GM19467 (cell line): ENCODE data around the gene PHACTR4.
"Not testable (repeated sequence)": the region's sequence is repeated elsewhere in the genome, so short reads cannot be mapped to it uniquely, and the experiment has no call there.

Experiments used
- ATAC-seq: cut with Tn5 transposase; IDR thresholded peaks from one replicate; pipeline ENCODE4 v1.9.1; 2021; ENCODE audit warnings: mild to moderate bottlenecking, moderate library complexity; ENCODE audit not compliant: unreplicated experiment

Gene PHACTR4

DNA sequence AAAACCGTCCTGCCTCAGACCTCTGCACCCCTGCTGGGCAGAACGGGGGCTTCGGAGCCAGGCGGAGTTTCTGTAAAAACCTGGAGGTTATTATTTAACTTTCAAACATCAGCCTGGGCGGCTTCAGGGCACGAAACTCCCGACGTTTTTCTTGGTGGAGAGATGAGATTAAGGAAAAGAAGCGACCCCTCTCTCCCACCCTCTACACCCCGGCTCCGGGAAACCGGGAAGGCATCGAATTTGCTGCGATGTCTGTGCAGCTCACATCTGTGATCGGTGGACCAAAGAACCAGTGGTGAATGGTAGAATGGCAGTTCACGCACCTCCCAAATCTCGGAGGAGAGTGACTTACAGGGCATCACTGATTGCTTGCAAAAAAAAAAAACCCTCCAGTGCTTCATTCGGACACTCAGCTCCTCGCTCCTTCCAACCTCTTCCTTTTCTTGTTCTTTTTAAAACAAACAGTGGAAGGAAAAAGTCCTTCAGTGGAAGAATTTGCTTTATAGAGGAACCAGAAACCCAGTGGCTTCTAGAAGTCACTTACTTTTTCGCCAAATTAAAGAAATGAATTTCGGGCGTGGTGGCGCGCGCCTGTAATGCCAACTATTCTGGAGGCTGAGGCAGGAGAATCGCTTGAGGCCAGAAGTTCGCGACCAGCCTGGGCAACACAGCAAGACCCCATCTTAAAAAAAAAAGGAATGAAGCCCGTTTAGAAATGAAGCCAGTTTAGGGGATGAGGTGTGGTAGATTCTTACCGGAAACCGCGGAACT, 884 bp downstream of the PHACTR4 start:
- no peak for ATAC-seq

DNA sequence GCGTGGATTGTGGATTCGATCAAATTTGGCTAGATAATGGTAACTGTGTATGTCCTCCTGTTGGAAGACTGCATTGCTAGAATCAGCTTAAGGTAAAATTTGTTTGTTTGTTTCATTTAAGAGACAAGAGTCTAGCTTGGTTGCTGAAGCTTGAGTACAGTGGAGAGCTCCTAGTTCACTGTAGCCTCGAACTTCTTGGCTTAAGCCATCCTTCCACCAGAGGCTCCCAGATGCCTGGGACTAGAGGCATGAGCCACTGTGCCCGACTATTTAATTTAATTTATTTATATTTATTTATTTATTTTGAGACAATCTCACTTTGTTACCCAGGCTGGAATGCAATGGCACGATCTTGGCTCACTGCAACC, 1.5 kb downstream of the PHACTR4 start:
- no peak for ATAC-seq

DNA sequence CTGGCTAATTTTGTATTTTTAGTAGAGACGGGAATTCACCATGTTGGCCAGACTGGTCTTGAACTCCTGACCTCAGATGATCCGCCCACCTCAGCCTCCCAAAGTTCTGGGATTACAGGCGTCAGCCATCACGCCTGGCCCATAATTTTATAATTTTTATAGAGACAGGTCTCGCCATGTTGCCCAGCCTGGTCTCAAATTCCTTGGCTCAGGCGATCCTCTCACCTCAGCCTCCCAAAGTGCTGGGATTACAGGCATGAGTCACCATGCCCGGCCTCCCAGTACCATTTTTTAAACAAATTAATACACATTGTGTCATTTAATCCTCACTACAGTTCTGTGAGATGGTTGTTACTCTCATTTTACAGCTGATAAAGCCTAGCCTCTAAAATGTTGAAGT, 3.9 kb downstream of the PHACTR4 start:
- not testable (repeated sequence) for ATAC-seq

DNA sequence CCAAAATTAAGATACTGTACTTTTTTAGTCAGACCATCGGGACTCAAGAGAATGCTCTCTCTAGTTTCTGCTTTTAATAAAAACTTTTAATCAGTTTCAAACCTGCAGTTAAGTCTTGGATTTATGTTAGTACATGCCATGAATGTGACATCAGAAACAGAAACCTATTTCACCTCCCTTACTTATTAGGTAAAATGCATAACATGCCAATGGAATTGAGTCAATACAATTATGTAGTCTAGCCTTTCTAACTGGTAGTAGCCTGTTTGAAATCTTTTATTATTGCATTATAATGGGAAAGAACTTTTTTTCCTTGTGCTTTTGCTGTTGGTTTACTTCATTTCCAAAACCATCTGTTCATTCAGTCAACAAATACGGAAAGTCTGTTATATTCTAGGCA, 4.8 kb downstream of the PHACTR4 start:
- no peak for ATAC-seq

DNA sequence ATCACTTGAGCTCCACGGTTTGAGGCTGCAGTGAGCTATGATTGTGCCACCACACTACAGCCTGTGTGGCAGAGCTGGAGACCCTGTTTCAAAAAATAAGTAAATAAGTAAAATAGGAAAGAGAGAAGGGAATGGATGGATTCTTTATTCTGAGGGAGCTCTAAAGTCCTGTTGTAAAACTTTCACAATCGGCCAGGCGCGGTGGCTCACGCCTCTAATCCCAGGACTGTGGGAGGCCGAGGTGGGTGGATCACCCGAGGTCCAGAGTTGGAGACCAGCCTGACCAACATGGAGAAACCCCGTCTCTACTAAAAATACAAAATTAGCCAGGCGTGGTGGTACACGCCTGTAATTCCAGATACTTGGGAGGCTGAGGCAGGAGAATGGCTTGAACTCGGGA, 6.1 kb downstream of the PHACTR4 start:
- ATAC-seq, result not testable (repeated sequence)

DNA sequence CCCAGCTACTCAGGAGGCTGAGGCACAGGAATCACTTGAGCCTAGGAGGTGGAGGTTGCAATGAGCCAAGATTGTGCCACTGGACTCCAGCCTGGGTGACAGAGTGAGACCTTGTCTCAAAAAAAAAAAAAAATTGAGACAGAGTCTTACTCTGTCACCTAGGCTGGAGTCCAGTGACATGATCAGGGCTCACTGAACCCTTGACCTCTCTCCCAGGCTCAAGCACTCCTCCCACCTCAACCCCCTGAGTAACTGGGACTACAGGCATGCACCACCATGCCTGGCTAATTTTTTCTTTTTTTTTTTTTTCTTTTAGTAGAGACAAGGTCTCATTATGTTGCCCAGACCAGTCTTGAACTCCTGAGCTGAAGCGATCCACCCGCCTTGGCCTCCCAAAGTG, 6.7 kb downstream of the PHACTR4 start:
- not testable (repeated sequence) for ATAC-seq

DNA sequence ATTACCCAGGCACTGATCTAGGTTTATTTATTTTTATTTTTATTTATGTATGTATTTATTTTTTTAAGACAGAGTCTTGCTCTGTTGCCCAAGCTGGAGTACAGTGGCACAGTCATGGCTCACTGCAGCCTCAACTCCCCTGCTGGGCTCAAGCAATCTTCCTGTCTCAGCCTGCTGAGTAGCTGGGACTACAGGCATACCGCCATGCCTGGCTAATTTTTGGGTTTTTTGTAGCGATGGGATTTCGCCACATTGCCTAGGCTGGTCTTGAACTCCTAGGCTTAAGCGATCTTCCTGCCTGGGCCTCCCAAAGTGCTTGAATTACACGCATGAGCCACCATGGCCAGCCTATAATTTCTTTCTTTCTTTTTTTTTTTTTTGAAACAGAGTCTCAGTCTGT, 9.4 kb downstream of the PHACTR4 start:
- no peak for ATAC-seq

DNA sequence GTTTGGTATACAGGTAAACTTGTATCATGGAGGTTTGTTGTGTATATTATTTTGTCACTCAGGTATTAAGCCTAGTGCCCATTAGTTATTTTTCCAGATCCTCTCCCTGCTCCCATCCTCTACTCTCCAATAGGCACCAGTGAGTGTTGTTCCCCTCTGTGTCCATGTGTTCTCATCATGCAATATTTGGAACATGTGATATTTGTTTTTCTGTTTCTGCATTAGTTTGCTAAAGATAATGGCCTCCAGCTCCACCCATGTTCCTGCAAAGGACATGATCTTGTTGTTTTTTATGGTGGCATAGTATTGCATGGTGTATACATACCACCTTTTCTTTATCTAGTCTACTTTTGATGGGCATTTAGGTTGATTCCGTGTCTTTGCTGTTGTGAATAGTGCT, 10.9 kb downstream of the PHACTR4 start:
- ATAC-seq, result no peak

DNA sequence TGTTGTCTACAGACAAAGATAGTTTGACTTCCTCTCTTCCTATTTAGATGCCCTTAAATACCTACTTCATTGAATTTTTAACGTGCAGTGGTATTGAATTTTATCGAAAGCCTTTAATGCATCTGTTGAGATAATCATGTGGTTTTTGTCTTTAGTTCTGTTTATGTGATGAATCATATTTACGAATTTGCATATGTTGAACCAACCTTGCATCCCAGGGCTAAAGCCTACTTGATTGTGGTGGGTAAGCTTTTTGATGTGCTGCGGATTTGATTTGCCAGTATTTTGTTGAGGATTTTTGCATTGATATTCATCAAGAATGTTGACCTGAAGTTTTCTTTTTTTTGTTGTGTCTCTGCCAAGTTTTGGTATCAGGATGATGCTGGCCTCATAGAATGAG, 14.2 kb downstream of the PHACTR4 start:
- not testable (repeated sequence) for ATAC-seq

DNA sequence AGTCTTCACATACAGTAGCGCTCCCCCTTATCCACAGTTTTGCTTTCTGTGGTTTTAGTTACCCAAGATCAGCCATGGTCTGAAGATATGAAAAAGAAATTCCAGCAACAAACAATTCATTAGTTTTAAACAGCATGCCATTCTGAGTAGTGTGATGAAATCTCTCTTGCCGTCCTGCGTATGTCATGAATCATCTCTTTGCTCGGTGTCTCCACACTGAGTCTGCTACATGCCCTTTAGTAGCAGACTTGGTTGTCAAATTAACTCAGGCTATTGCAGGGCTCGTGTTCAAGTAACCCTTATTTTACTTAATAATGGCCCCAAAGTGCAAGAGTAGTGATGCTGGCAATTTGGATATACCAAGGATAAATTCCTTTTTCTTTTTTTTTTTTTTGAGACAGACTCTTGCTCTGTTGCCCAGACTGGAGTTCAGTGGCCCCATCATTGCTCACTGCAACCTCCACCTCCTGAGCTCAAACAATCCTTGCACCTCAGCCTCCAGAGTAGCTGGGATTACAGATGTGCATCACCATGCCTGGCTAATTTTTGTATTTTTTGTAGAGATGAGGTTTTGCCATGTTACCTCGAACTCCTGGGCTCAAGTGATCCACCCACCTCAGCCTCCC, 22.6 kb downstream of the PHACTR4 start:
- ATAC-seq, result no peak

DNA sequence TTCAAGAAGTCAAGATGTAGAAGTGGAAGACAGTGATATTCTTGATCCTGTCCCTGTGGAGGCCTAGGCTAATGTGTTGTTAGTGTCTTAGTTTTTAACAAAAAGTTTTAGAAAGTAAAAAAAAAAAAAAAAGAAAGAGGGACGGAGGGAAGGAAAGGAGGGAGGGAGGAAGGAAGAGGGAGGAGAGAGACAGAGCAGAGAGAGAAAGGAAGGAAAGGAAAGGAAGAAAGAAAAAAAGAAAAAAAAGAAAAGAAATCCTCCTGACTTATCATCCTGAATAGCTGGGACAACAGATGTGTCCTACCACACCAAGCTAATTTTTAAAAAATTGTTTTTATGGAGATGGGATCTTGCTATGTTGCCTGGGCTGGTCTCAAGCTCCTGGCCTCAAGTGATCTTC, 24.6 kb downstream of the PHACTR4 start:
- no peak for ATAC-seq

DNA sequence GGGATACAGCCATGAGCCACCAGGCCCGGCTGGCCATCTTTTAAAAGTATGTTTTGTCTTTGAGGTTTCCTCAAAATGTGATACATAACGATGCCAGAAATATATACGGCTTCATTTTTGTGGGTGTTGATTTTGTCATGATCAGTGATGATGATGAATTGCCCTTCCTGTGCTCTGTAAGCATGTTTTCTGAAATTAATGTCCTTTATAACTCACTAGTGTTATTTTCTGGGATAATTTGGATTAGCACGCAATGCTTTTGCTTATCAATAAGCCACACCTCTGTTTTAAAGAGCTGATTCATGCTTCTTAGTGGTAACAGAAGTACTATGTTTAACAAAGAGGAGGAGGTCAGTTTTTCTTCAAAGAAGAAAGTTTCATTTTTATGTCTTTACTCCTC, 25.6 kb downstream of the PHACTR4 start:
- ATAC-seq, result no peak

DNA sequence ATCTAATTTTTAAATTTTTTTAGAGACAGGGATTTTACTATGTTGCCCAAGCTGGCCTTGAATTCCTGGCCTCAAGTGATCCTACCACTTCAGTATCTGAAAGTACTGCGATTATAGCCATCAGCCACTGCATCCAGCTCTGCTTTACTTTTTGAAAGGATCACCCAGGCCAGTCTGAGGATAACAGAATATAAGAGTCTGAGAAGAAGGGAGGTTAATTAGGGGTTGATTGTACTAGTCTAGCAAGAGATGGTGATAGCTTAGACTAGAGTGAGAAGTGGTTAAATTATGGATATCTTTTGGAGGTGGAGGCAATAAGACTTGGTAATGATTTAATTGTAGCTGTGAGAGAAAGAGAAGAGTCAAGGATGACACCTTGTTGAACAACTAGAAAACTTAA, 32.2 kb downstream of the PHACTR4 start:
- no peak for ATAC-seq

DNA sequence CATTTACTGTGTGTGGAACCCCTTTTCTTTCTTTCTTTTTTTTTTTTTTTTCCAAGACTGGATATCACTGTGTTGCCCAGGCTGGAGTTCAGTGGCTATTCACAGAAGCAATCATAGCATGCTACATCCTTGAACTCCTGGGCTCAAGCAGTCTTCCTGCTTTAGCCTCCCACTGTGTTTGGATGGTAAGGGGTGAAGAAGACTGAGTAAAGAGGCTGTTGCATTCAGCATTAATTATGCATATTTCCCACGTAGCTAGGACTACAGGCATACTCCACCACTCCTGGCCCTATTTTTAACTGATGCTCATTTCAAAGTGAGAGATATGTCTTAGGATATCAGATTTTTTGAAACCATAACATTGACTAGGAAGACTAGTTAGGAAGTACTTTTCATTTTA, 39.5 kb downstream of the PHACTR4 start:
- no peak for ATAC-seq

DNA sequence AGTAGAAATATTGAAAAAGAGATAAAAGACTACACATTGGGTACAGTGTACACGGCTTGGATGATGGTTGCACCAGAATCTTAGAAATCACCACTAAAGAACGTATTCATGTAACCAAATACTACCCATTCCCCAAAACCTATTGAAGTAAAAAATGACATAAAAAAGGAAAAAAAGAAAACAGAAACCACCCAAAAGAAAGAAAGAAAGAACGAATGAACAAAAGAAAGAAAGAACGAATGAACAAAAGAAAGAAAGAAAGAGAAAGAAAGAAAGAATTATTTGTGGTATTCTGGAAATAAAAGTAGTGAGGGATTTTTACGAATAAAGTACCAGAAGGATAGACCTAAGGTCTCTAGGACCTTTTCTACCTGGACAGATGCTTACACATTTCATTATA, 42.1 kb downstream of the PHACTR4 start:
- no peak for ATAC-seq

DNA sequence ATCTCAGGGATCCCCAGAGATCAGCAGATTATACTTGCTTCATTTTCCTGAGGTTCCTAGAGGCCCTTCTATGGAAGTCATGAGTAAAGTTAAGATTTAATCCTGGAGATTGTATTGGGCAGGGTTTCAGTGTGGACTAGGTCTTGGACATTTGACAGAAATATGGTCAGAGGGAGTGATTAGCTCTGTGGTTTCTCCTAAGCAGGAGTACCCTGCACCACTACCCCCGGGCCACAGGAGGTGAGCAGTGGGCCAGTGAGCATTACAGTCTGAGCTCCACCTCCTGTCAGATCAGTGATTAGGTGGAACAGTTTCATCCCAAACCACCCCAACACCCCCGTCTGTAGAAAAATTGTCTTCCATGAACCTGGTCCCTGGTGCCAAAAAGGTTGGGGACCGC, 43.2 kb downstream of the PHACTR4 start:
- ATAC-seq, result no peak

DNA sequence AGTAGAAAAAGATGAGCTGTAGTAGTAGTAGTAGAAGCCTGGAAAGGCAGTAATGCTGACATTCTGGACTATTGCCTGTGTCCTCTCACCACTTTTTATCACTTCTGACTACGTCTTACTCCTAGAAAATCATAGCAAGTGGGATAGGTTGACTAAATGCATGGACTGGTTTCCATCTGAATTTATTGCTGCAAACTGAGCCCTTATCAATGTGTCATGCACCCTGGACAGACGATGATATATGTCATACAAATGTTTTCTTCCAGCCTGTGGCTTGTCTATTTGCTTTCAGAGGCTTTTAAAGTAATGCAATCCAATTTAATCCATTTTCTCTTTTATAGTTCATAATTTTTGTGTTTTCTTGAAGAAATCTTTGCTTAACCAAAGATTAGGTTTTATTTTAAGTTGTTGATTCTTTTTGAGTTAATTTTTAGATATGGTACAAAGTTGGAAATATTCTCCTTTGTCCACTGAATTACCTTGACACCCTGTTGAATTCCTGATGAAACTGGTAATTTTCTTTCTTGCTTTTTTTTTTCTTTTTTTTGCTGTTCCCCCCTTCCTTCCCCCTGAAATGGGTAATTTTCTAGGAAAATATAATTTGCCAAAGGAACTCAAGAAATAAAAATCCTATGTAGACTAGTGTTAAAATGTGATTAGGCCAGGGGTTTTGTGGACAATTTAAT, 47.1 kb downstream of the PHACTR4 start:
- ATAC-seq, result no peak

DNA sequence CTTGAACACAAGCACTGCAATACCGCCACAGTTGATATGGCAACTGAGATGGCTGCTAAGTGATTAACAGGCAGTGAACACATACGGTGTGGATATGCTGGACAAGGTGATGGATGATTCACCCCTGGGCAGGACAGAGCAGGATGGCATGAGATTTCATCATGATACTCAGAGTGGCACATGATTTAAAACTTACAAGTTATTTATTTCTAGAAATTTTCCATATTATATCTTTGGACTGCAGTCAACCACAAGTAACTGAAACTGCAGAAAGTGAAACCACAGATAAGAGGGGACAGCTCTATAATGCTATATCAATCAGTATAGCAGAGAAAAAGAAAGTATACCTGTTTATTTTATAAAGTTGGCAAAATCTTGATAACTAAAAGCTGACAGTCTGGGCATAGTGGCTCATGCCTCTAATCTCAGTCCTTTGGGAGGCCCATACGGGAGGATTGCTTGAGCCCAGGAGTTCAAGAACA, 47.9 kb downstream of the PHACTR4 start:
- no peak for ATAC-seq

DNA sequence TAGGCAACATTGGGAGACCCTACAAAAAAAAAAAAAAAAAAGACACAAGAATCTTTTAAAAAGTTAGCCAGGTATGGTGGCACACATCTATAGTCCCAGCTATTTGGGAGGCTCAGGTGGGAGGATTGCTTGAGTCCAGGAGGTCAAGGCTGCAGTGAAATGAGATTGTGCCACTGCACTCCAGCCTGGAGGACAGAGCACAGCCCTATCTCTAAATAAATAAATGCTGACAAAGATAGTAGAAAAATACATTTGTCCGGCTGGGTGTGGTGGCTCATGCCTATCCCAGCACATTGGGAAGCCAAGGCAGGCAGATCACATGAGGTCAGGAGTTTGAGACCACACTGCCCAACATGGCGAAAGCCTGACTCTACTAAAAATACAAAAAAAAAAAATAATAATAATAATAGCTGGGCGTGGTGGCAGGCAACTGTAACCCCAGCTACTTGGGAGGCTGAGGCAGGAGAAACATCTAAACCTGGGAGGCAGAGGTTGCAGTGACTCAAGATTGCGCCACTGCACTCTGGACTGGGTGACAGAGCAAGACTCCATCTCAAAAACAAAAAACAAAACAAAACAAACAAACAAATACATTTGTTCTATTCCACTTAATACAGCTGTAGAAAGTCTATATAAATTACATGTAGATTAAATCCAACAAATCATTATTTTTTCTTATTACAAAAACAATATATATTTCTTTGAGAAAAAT, 48.5 kb downstream of the PHACTR4 start:
- no peak for ATAC-seq

DNA sequence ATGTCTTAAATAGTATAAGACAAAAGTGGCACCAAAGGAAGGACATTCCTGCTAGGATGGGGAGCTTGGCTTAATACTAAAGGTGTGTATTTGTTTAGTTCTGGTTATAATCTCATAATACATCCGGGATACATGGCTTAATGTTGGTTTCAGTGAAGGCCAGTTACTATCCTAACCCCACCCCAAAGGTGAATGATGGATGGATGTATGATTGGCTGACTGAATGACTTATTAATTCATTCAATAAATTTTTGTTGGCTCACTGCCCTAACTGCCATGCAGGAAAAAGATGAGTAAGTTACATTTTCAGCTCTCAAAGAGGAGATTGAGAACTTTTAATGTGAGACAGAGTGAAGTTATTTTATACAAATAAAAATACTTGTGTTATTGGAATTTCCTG, 52.2 kb downstream of the PHACTR4 start:
- no peak for ATAC-seq

DNA sequence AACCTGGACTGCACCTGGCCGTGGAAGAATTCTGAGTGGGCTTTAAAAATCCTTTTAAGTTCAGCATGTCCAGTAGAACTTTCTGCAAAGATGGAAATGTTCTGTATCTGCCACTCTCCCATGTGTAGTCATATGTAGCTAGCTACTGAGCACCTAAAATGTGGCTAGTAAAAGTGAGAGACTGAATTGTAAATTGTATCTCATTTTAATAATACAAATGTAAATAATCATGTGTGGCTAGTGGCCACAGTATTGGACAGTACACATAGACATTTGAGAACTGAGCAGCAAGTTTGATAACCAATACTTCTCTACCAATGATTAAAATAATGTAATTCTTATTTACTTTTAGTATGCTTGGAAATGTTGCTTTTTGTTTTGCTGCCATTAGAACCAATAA, 57.3 kb downstream of the PHACTR4 start:
- no peak for ATAC-seq
